Measurements from ENCODE around the gene GLTP.

DNA sequence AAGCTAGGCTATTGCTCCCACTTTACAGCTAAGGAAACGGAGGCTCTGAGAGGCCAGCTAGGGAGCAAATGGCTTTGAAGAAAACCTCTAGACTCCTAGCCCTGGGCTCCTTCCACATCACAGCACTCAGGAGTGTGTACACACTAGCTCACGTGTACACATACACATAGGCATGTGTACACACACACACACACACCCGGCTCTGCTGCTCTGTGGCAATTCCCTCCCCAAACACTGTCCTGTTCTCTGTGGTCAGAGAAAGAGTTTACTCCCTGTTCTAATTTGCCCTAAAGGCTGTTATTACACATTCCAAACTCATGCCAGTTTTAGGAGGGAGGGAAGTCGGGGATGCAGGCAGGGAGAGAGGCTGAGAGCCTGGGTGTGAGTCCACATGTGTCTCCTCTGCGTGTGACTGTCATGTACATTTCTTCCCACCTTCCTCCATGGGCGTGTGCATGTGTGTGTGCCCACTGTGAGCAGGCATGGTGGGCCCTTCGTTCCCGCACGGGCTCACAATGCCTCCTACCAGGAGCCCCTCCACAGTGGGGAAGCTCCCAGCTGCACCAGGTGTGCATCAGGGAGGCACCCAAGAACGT, 61.3 kb downstream of the GLTP start:
- TF ChIP-seq CTCF (IDR thresholded peaks at IDR 0.05) (no peak), POLR2A (IDR thresholded peaks at IDR 0.05) (no peak)
